ENCODE measurements around the gene SPTBN1.

DNA sequence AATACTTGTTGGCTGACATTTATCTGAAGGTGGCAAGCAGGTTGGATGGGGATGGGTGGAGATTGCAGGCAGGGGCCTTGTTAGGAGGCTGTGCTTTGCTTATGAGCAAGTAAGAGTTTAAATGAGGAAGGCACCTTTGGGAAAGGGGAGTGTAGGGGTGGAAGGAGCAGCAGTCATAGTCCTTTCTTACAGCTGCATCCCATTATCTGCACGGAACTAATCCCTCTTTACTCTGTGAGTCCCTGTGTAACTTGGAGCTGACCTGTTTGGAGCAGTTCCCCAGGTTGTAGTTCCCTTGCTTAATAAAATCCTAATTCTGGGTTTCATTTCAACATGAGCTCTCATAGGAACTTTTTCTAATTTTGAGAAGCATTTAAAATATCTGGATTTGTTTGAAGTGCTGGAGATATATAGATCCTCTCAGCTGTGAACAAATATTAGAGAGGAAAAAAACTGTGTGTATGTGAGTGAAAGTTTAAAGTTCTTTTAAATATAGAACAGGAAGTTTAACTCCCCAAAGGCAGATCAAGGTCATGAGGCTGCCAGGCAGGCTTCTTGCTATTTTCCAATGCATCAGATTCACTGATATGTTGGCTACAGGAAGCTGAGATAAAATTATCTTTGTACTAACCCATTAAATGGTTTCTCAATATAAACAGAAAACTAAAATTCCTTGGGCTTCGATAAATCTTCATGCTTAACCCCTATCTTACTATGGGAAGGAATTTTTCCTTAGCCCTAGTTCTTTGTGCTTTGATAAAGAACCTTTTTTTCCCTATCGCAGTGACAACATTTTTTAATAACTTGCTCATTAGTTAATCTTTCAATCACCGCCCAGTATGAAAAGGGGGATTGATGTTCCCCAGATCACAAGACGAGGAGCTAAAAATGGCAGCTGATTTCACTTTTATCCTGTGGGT is 162.8 kb downstream of the SPTBN1 start:
- no peak for TF ChIP-seq POLR2A (IDR thresholded peaks at IDR 0.05)
- TF ChIP-seq CTCF (IDR thresholded peaks at IDR 0.05), result no peak
